ENCODE data around the gene PSTPIP1.

DNA sequence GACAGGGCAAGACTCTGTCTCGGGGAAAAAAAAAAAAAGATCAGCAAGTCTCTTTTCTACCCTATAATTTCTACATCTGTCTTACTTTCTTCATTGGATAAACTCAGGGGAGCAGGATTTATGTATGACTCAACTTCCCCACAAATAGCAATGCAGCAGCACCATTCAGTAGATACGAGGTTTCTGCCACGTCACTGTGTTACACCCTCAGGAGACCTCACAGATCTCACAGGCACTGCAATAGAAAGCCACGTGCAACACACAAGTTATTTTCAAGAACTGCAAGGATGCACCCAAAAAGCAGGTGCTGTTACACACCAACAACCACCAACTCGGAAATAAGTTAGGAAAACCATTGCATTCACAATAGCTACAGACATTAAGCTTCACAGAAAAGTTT is 45.7 kb downstream of the PSTPIP1 start:
- TF ChIP-seq POLR2AphosphoS5 (IDR thresholded peaks at IDR 0.05; ENCODE audit: low read depth, low read length): no peak
- TF ChIP-seq, protein P1, sequence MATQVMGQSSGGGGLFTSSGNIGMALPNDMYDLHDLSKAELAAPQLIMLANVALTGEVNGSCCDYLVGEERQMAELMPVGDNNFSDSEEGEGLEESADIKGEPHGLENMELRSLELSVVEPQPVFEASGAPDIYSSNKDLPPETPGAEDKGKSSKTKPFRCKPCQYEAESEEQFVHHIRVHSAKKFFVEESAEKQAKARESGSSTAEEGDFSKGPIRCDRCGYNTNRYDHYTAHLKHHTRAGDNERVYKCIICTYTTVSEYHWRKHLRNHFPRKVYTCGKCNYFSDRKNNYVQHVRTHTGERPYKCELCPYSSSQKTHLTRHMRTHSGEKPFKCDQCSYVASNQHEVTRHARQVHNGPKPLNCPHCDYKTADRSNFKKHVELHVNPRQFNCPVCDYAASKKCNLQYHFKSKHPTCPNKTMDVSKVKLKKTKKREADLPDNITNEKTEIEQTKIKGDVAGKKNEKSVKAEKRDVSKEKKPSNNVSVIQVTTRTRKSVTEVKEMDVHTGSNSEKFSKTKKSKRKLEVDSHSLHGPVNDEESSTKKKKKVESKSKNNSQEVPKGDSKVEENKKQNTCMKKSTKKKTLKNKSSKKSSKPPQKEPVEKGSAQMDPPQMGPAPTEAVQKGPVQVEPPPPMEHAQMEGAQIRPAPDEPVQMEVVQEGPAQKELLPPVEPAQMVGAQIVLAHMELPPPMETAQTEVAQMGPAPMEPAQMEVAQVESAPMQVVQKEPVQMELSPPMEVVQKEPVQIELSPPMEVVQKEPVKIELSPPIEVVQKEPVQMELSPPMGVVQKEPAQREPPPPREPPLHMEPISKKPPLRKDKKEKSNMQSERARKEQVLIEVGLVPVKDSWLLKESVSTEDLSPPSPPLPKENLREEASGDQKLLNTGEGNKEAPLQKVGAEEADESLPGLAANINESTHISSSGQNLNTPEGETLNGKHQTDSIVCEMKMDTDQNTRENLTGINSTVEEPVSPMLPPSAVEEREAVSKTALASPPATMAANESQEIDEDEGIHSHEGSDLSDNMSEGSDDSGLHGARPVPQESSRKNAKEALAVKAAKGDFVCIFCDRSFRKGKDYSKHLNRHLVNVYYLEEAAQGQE (IDR thresholded peaks at IDR 0.05; ENCODE audit: insufficient read depth in 1 of 2, low read depth in 2 of 2, low read length in 2 of 2): no peak
- TF ChIP-seq SIN3A (IDR thresholded peaks at IDR 0.05; ENCODE audit: borderline replicate concordance, insufficient read depth, low read length): no peak
- TF ChIP-seq TAF1 (IDR thresholded peaks at IDR 0.05; ENCODE audit: borderline replicate concordance, insufficient read depth, low read length): no peak
- no peak for TF ChIP-seq FOXP2 (optimal IDR thresholded peaks at IDR 0.05; ENCODE audit: borderline replicate concordance, extremely low read depth, extremely low read length, insufficient read depth)
